Measurements from ENCODE around the gene CNPPD1. TPM values are rescaled to one million over a fixed set of nuclear protein-coding genes. Genes with fewer than 3 reads are reported as not detected.
A peak's percentile ranks its signal among the peaks of the same experiment; 100 is the strongest.

Gene CNPPD1
- total and polyA plus RNA-seq, 2 of the 8 experiments (the other 6 are each of a cell fraction or from before 2014, with no cell fraction given), result 32.9 to 35.9 TPM

DNA sequence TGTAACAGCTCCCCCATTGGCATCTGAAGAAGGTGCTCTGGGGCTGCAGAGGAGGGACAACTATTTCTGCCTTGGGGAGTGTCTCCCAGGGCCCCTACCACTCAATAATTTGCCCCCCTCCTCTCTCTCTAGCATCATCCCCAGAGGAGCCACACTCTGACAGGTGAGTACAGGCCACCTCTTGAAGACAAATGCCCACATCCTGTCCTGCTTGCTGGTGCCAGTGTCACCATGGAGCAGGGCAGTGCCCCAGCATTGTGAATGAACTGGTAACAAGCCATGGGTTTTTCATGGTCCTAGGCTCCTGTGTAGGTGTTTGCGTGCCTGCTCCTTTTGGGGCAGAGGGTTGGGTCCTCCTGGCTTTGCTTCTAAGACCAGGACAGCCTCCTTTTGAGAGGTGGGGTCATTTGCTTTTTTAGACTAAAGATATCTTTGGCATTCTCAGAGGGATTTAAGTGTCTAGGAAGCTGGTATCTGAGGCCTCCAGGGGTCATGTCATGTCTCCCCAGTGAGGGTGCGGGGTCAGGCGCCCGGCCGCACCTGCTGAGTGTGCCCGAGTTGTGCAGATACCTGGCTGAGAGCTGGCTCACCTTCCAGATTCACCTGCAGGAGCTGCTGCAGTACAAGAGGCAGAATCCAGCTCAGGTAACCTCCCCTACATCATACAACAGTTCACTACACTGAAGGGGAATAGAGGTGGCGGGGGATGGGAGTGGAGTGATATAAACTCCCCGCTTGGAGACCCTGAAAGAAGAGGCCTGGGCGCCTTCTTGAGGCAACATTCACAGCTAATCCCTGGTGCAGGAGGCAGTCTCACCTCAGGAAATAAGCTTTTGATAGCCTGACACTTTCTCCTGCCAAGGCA, 3.1 kb upstream of the CNPPD1 start:
- peaks cover 11% of the 10 kb centered on the region; the same call in 1 of the 2 replicates for H3K23me2 ChIP-seq (ENCODE audit: low read depth, low read length)
- no peak overlapping the region for H4K5ac ChIP-seq (ENCODE audit: insufficient read length, low read depth, low read length)
- peak overlapping the region in 1 of 2 experiments; percentile 82; a peak in 1 of 4 replicates for H3K4me2 ChIP-seq (ENCODE audit: insufficient read depth in 1 of 2, low read depth in 2 of 2, low read length in 2 of 2)
- H2AK5ac ChIP-seq (ENCODE audit: low read depth, low read length), result no peak overlapping the region
- H2BK120ac ChIP-seq (replicated peaks; ENCODE audit: low read depth, low read length), result no peak overlapping the region
- H3K4me3 ChIP-seq (ENCODE audit: extremely low read depth in 1 of 4, insufficient read depth in 2 of 4, low read depth in 3 of 4, low read length in 4 of 4), result no peak overlapping the region
- whole genome bisulfite sequencing, 2 experiments (ENCODE audit: extremely low coverage in 1 of 2, insufficient coverage in 1 of 2, insufficient read length in 1 of 2, insufficient replicate concordance in 2 of 2, low coverage in 1 of 2, low lambda C conversion rate in 2 of 2, missing lambda C conversion rate in 1 of 2), result 93% methylated on average over 9 of the region's 9 CpGs; no CpG with 5 or more reads in 1 of the 2 experiments
- no peak overlapping the region for H3K56ac ChIP-seq (replicated peaks; ENCODE audit: insufficient read length, low read depth, low read length)
- no peak overlapping the region for H3K4ac ChIP-seq (replicated peaks; ENCODE audit: insufficient read length, low read depth, low read length)
- H3K9me3 ChIP-seq (ENCODE audit: insufficient read depth in 2 of 2, low read depth in 1 of 2, low read length in 1 of 2), result no peaks in the 10 kb centered on the region
- peaks cover 0 to 4% of the 10 kb centered on the region in 2 experiments for H4K20me1 ChIP-seq (replicated peaks in 1 of 2; ENCODE audit: control insufficient read depth in 1 of 2, insufficient read depth in 2 of 2, low read length in 2 of 2)
- H3K14ac ChIP-seq (ENCODE audit: insufficient read length), result no peak overlapping the region
- H2BK5ac ChIP-seq (ENCODE audit: low read depth, low read length), result no peak overlapping the region
- no peak overlapping the region for H3K27ac ChIP-seq (ENCODE audit: low read depth, low read length)
- H4K8ac ChIP-seq (ENCODE audit: extremely low read depth, insufficient read depth, low read length), result no peak overlapping the region
- no peak overlapping the region for H3K9ac ChIP-seq (replicated peaks in 1 of 4; ENCODE audit: extremely low read depth in 1 of 4, low read depth in 3 of 4, low read length in 3 of 4)
- DNase-seq (ENCODE audit: low read depth in 1 of 2, low spot score in 2 of 2) (no peak), FAIRE-seq (no peak)
- peaks cover 6 to 38% (median 22%) of the 10 kb centered on the region in 4 experiments; a peak in 6 of 8 replicates for H3K36me3 ChIP-seq (ENCODE audit: control insufficient read depth in 2 of 4, insufficient read depth in 4 of 4, low read length in 3 of 4)
- H2AFZ ChIP-seq (ENCODE audit: low read length), result no peak overlapping the region
- H2BK12ac ChIP-seq (ENCODE audit: low read depth, low read length), result no peak overlapping the region
- ChIA-PET CTCF (ENCODE audit: partially characterized antibody) (interaction anchor here (0.7 to 1.9 kb wide), 9 partner anchors 9 to 115 kb away, joined by 3 to 10 read pairs (median 3); partner anchors contain the start of gene SLC23A3), POLR2A (ENCODE audit: partially characterized antibody) (interaction anchor here (0.6 to 2.8 kb wide), 4 partner anchors 13 to 112 kb away, joined by 3 to 11 read pairs (median 3); partner anchors contain the start of genes ABCB6 and TUBA4B)
- no peak overlapping the region for H4K91ac ChIP-seq (replicated peaks; ENCODE audit: insufficient read length, low read length)
- H3K79me1 ChIP-seq (ENCODE audit: low read depth, low read length), result peaks cover 6% of the 10 kb centered on the region
- peaks cover 0 to 8% of the 10 kb centered on the region in 2 experiments; a peak in 1 of 4 replicates for H3K79me2 ChIP-seq (ENCODE audit: control insufficient read depth in 1 of 2, insufficient read depth in 2 of 2, low read length in 2 of 2)
- no peak overlapping the region for H2BK20ac ChIP-seq (ENCODE audit: low read length)
- peaks cover 0 to 13% (median 6%) of the 10 kb centered on the region in 4 experiments; a peak in 6 of 7 replicates for H3K4me1 ChIP-seq (replicated peaks in 1 of 4; ENCODE audit: control insufficient read depth in 3 of 4, insufficient read depth in 4 of 4, low read length in 3 of 4)
- no peaks in the 10 kb centered on the region for H3K27me3 ChIP-seq (replicated peaks in 1 of 4; ENCODE audit: control insufficient read depth in 3 of 4, extremely low read depth in 1 of 4, insufficient read depth in 3 of 4, low read length in 3 of 4)
- no peak overlapping the region for H3K18ac ChIP-seq (ENCODE audit: extremely low read depth, low read length)
- H3K23ac ChIP-seq (ENCODE audit: insufficient read length), result no peak overlapping the region
- no peak overlapping the region for H2BK15ac ChIP-seq (ENCODE audit: low read length)
- TF ChIP-seq TCF12 (IDR thresholded peaks at IDR 0.05; ENCODE audit: low read depth, low read length) (no peak), TAF7 (optimal IDR thresholded peaks at IDR 0.05; ENCODE audit: borderline replicate concordance, low read depth, low read length) (no peak)
- TF ChIP-seq, protein P1, sequence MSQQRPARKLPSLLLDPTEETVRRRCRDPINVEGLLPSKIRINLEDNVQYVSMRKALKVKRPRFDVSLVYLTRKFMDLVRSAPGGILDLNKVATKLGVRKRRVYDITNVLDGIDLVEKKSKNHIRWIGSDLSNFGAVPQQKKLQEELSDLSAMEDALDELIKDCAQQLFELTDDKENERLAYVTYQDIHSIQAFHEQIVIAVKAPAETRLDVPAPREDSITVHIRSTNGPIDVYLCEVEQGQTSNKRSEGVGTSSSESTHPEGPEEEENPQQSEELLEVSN (IDR thresholded peaks at IDR 0.05), result no peak

Data from H1 (cell line).